Memory B cell (primary cell): ENCODE results near the gene CACNA2D4.
A peak's percentile ranks its signal among the peaks of the same experiment; 100 is the strongest.

Experiments used
- ATAC-seq: fragments of 150-1000 bp; cut with Tn5 transposase; 2 replicates; pipeline ENCODE4 v1.10.0; 2021; ENCODE audit warnings: low read depth, mild to moderate bottlenecking, moderate library complexity
- DNase-seq, 2 donors: peaks; one replicate each; pipeline ENCODE4 v3.0.0; 2022; ENCODE audit warnings: low spot score in 2 of 2
- H3K27ac Mint-ChIP-seq: one replicate; pipeline ENCODE4 v1.8.0; 2022; ENCODE audit warnings: mild to moderate bottlenecking, moderate library complexity, mixed read lengths
- H3K27me3 Mint-ChIP-seq: one replicate; pipeline ENCODE4 v1.8.0; 2022; ENCODE audit warnings: mixed read lengths
- H3K36me3 Mint-ChIP-seq: one replicate; pipeline ENCODE4 v1.8.0; 2022; ENCODE audit warnings: mild to moderate bottlenecking, mixed read lengths
- H3K4me1 Mint-ChIP-seq: one replicate; pipeline ENCODE4 v1.8.0; 2022; ENCODE audit warnings: mixed read lengths
- H3K4me3 Mint-ChIP-seq: one replicate; pipeline ENCODE4 v1.8.0; 2022; ENCODE audit warnings: mild to moderate bottlenecking, moderate library complexity, mixed read lengths
- H3K9me3 Mint-ChIP-seq: one replicate; pipeline ENCODE4 v1.8.0; 2022; ENCODE audit warnings: mixed read lengths

Gene CACNA2D4

GRCh38 chr12:1939331-1939730 lies 20.9 kb upstream of the CACNA2D4 start:
- H3K4me3 Mint-ChIP-seq, result no peak overlapping the region
- H3K27me3 Mint-ChIP-seq, result no peaks in the 10 kb centered on the region
- no peaks in the 10 kb centered on the region for H3K4me1 Mint-ChIP-seq
- no peaks in the 10 kb centered on the region for H3K9me3 Mint-ChIP-seq
- ATAC-seq (no peak), DNase-seq (no peak)
- H3K27ac Mint-ChIP-seq, result no peak overlapping the region
- H3K36me3 Mint-ChIP-seq, result peaks cover 23% of the 10 kb centered on the region

- H3K9me3 Mint-ChIP-seq, result no peaks in the 10 kb centered on the region
- peaks cover 8% of the 10 kb centered on the region for H3K36me3 Mint-ChIP-seq
- H3K4me3 Mint-ChIP-seq, result no peak overlapping the region
- no peaks in the 10 kb centered on the region for H3K27me3 Mint-ChIP-seq
- ATAC-seq (no peak), DNase-seq (no peak)
- peaks cover 11% of the 10 kb centered on the region for H3K4me1 Mint-ChIP-seq
- no peak overlapping the region for H3K27ac Mint-ChIP-seq
Measured at GRCh38 chr12:1937481-1938224, 19.2 kb upstream of the CACNA2D4 start.

DNA sequence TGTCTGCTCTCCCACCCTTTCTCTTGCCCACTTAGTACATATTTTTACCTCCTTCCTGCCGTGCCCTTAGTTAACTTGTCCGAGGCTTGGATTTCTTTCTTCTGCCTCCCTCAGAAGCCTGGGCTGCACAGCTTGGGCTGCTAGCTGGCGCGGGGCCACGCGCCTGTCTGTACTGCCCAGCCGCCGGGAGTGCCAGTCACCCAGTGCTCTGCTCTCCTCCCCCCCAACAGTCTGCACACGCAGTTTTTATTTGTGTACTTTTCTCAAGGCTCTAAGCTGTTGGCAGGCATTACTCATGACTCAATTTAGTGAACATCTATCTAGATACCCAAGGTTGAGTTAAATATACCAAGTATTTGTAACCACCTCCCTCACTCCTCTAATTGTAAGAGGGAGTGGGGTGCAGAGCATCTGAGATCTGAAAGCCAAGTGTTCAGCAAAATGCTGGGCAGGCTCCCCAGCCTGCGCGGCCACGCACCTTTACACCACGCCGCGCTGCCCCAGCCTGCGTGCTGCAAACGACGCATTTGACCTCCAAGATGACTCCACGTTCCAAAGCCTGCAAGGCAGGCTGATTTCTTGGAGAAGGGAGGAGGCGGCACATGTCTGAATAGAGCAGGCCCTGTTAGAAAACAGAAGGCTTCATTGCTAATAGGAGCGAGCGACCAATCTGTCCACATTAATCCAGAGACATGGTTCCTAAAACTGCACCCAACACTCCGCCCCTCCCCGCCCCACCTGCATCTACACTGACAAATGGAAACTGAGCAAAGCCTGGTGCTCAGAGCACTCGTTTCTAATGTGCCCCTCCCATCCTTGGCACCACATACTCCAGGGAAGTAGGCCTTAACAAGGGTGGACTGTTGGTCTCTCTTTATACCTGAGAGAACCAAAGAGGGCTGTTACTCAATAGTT lies 18.2 kb upstream of the CACNA2D4 start:
- DNase-seq, result no peak
- no peak overlapping the region for H3K4me3 Mint-ChIP-seq
- H3K36me3 Mint-ChIP-seq, result peaks cover 3% of the 10 kb centered on the region
- no peaks in the 10 kb centered on the region for H3K27me3 Mint-ChIP-seq
- no peaks in the 10 kb centered on the region for H3K9me3 Mint-ChIP-seq
- no peak for ATAC-seq
- H3K27ac Mint-ChIP-seq, result no peak overlapping the region
- H3K4me1 Mint-ChIP-seq, result peaks cover 20% of the 10 kb centered on the region

- H3K36me3 Mint-ChIP-seq, result no peaks in the 10 kb centered on the region
- ATAC-seq, result no peak
- peaks cover 27% of the 10 kb centered on the region for H3K4me1 Mint-ChIP-seq
- no peak overlapping the region for H3K27ac Mint-ChIP-seq
- H3K27me3 Mint-ChIP-seq, result no peaks in the 10 kb centered on the region
- no peak for DNase-seq
- no peak overlapping the region for H3K4me3 Mint-ChIP-seq
- no peaks in the 10 kb centered on the region for H3K9me3 Mint-ChIP-seq
Measured at GRCh38 chr12:1935700-1936378, 17.4 kb upstream of the CACNA2D4 start.

DNA sequence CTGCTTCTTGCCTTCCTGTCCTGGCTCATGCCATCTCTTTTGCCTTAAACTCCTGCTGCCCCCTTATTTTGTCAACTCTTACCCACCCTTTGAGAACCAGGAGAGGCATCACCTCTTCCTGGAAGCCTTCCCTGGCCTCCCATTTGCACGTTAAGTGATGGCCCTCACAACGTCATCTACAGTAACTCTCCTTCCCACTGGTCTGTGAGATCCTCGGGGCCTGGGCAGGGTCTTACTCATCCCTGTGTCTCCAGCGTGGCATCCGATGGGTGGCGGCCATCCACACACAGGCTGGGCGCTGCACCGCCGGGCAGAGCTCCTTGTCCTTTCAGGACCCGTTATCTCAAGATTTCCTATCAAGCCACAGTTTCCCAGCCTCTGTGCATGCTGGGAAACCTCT lies 16.8 kb upstream of the CACNA2D4 start:
- Mint-ChIP-seq H3K9me3 (no peaks in the 10 kb centered on the region), H3K4me1 (peaks cover 31% of the 10 kb centered on the region), H3K4me3 (no peak overlapping the region), H3K36me3 (no peaks in the 10 kb centered on the region), H3K27me3 (no peaks in the 10 kb centered on the region), H3K27ac (no peak overlapping the region)
- ATAC-seq (no peak), DNase-seq (no peak)

DNA sequence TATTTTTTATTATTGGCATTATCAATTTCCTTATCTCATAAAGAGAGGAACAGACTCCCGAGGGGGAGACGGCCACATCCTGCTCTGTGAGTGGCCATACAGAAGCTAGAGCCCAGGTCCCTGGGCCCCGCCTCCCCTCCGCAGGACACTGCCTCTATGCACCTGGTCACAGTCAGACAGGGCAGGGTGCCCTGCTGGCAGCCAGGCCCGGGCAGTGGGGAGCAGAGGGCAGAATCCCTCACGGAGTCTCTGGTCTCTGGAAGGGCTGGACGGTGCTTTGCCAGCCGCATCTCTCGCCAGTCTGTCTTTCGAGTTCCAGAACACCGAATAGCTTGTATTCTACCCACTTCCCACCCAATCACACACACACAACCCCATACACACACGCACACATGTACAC lies 16.4 kb upstream of the CACNA2D4 start:
- H3K4me1 Mint-ChIP-seq, result peaks cover 34% of the 10 kb centered on the region

GRCh38 chr12:1934068-1934467 lies 15.6 kb upstream of the CACNA2D4 start:
- Mint-ChIP-seq H3K27me3 (no peaks in the 10 kb centered on the region), H3K9me3 (no peaks in the 10 kb centered on the region), H3K4me1 (peaks cover 40% of the 10 kb centered on the region), H3K27ac (no peak overlapping the region), H3K36me3 (no peaks in the 10 kb centered on the region), H3K4me3 (no peak overlapping the region)
- ATAC-seq (no peak), DNase-seq (no peak)

More for the DNA sequence above, 16.4 kb upstream of the CACNA2D4 start:
- H3K4me3 Mint-ChIP-seq, result no peak overlapping the region
- no peaks in the 10 kb centered on the region for H3K36me3 Mint-ChIP-seq
- ATAC-seq (no peak), DNase-seq (no peak)
- no peak overlapping the region for H3K27ac Mint-ChIP-seq
- H3K9me3 Mint-ChIP-seq, result no peaks in the 10 kb centered on the region
- no peaks in the 10 kb centered on the region for H3K27me3 Mint-ChIP-seq

- peak overlapping the region; percentile 54 for H3K4me3 Mint-ChIP-seq
- no peak overlapping the region for H3K27ac Mint-ChIP-seq
- H3K9me3 Mint-ChIP-seq, result no peaks in the 10 kb centered on the region
- DNase-seq, result no peak
- H3K36me3 Mint-ChIP-seq, result no peaks in the 10 kb centered on the region
- H3K27me3 Mint-ChIP-seq, result no peaks in the 10 kb centered on the region
- peaks cover 43% of the 10 kb centered on the region for H3K4me1 Mint-ChIP-seq
- peak; percentile 51 for ATAC-seq
Measured at GRCh38 chr12:1933342-1934051, 15.0 kb upstream of the CACNA2D4 start.

- ATAC-seq, result peak; percentile 33
- Mint-ChIP-seq H3K27me3 (no peaks in the 10 kb centered on the region), H3K9me3 (no peaks in the 10 kb centered on the region), H3K4me1 (peaks cover 46% of the 10 kb centered on the region), H3K27ac (no peak overlapping the region), H3K4me3 (peak overlapping the region; percentile 54), H3K36me3 (no peaks in the 10 kb centered on the region)
- DNase-seq, result no peak
Measured at GRCh38 chr12:1932264-1932777, 13.9 kb upstream of the CACNA2D4 start.

DNA sequence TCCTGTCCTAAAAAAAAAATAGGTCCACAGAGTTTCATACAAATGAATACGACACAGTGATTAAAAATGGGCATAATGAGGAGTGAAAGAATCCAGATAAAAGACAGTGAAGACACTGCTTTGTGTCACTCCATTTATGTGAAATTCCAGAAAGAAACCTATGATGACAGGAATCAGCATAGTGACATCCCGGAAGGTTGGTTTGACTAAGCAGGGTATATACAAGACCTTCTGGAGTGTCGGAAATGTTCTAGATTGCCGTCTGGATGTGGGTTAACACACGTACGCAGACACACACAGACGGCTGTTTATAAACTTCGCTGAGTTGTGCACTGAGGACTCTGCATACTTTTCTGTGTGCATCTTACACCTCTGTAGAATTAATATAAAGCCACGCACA lies 13.2 kb upstream of the CACNA2D4 start:
- no peaks in the 10 kb centered on the region for H3K36me3 Mint-ChIP-seq
- no peak overlapping the region for H3K27ac Mint-ChIP-seq
- DNase-seq, result no peak
- no peak for ATAC-seq
- no peaks in the 10 kb centered on the region for H3K9me3 Mint-ChIP-seq
- peaks cover 50% of the 10 kb centered on the region for H3K4me1 Mint-ChIP-seq
- H3K27me3 Mint-ChIP-seq, result no peaks in the 10 kb centered on the region
- H3K4me3 Mint-ChIP-seq, result no peak overlapping the region

DNA sequence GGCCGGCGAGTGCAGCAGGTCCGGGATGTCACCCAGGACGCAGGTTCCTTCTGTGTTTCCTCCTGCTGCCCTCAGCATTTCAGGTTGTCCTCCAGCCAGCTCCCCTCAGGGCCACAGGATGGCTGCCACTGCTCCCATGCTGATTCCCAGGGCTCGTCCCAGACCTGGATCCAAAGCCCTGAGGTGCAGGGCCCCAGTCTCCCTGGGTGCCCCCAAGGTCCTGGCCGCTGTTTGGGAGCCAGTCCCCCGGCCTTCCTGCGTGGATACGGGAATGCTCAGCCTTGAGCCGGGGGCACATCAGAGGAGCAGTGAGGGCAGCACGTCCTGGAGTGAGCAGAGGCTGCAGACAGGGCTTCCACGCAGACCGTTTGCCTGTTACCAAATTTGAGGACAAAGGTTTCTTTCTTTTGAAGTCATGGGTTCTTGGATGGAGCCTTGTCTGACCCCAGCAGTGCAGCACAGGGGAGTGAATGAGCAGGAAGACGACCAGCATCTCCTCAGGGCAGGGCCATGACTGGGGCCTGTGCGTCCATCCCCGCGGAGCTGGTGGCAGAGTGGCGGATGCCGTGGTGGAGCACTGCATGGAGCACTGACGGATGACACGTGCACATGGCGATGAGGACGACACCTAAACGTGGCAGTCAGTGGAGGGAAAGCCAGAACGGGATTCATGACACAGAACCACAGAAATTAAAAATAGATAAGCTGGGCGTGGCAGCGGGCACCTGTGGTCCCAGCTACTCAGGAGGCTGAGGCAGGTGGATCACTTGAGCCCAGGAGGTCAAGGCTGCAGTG lies 12.5 kb upstream of the CACNA2D4 start:
- DNase-seq (no peak), ATAC-seq (no peak)
- peak overlapping the region; percentile 87 for H3K27ac Mint-ChIP-seq
- H3K9me3 Mint-ChIP-seq, result no peaks in the 10 kb centered on the region
- peaks cover 54% of the 10 kb centered on the region for H3K4me1 Mint-ChIP-seq
- H3K27me3 Mint-ChIP-seq, result no peaks in the 10 kb centered on the region
- H3K4me3 Mint-ChIP-seq, result no peak overlapping the region
- H3K36me3 Mint-ChIP-seq, result no peaks in the 10 kb centered on the region

- H3K4me3 Mint-ChIP-seq, result peak overlapping the region; percentile 6
- no peaks in the 10 kb centered on the region for H3K36me3 Mint-ChIP-seq
- peak overlapping the region; percentile 87 for H3K27ac Mint-ChIP-seq
- no peaks in the 10 kb centered on the region for H3K27me3 Mint-ChIP-seq
- H3K9me3 Mint-ChIP-seq, result no peaks in the 10 kb centered on the region
- ATAC-seq, result peak; percentile 10
- no peak for DNase-seq
- H3K4me1 Mint-ChIP-seq, result peaks cover 55% of the 10 kb centered on the region
Measured at GRCh38 chr12:1929985-1930802, 11.7 kb upstream of the CACNA2D4 start.
